Mesenchymal stem cell (in vitro differentiated cells and primary cell): ENCODE measurements around the gene SEC14L5.

Experiments used
- DNase-seq: peaks from one replicate; pipeline ENCODE4 v3.0.0-alpha.2; 2013
- H2AFZ ChIP-seq: one replicate; pipeline ENCODE4 v1.6.1; 2013; ENCODE audit warnings: low read depth, mild to moderate bottlenecking, control low read depth, inconsistent platforms, low read length, moderate library complexity
- H2AK5ac ChIP-seq: 2 replicates; pipeline ENCODE4 v1.6.1; 2013; ENCODE audit warnings: low read length, moderate library complexity, mild to moderate bottlenecking, inconsistent platforms; ENCODE audit not compliant: severe bottlenecking
- H2BK120ac ChIP-seq: one replicate; pipeline ENCODE4 v1.6.1; 2013; ENCODE audit warnings: low read depth, mild to moderate bottlenecking, inconsistent platforms, low read length, moderate library complexity
- H2BK12ac ChIP-seq, 2 experiments: one replicate each; pipeline ENCODE4 v1.6.1; 2013; ENCODE audit warnings: inconsistent platforms in 2 of 2, low read length in 2 of 2, mild to moderate bottlenecking in 2 of 2, moderate library complexity in 2 of 2, control low read depth in 1 of 2
- H2BK15ac ChIP-seq: one replicate; pipeline ENCODE4 v1.6.1; 2013; ENCODE audit warnings: mild to moderate bottlenecking, low read depth, inconsistent platforms; ENCODE audit not compliant: poor library complexity, severe bottlenecking
- H2BK5ac ChIP-seq: 2 replicates; pipeline ENCODE4 v1.6.1; 2013; ENCODE audit warnings: low read depth, mild to moderate bottlenecking, low read length, control low read depth, inconsistent platforms; ENCODE audit not compliant: poor library complexity, severe bottlenecking
- H3K14ac ChIP-seq, 2 experiments: one replicate each; pipeline ENCODE4 v1.6.1; 2013; ENCODE audit warnings: inconsistent platforms in 2 of 2, low read length in 2 of 2, control low read depth in 1 of 2, mild to moderate bottlenecking in 1 of 2, moderate library complexity in 1 of 2
- H3K18ac ChIP-seq, 2 experiments: one replicate each; pipeline ENCODE4 v1.6.1; 2013; ENCODE audit warnings: inconsistent platforms in 2 of 2, low read length in 2 of 2, control low read depth in 1 of 2, low read depth in 1 of 2, mild to moderate bottlenecking in 1 of 2
- H3K23ac ChIP-seq, 2 experiments: one replicate each; pipeline ENCODE4 v1.6.1; 2013; ENCODE audit warnings: inconsistent platforms in 2 of 2, low read length in 2 of 2, mild to moderate bottlenecking in 2 of 2, moderate library complexity in 2 of 2, control low read depth in 1 of 2
- H3K27ac ChIP-seq: 2 replicates; pipeline ENCODE4 v1.5.1; 2013; ENCODE audit warnings: mild to moderate bottlenecking, moderate library complexity, low read length, control low read depth, inconsistent platforms; ENCODE audit not compliant: poor library complexity, severe bottlenecking
- H3K27me3 ChIP-seq, 2 experiments: 2 replicates each; pipeline versions ENCODE4 v1.6.1 to v1.7.0; 2013; ENCODE audit warnings: low read length in 2 of 2, mild to moderate bottlenecking in 2 of 2, moderate library complexity in 2 of 2, control low read depth in 1 of 2, inconsistent platforms in 1 of 2; ENCODE audit not compliant: control insufficient read depth in 1 of 2, insufficient read depth in 1 of 2
- H3K36me3 ChIP-seq, 2 experiments: 2 replicates each; pipeline versions ENCODE4 v1.6.1 to v1.7.0; 2013; ENCODE audit warnings: low read length in 2 of 2, control low read depth in 1 of 2, inconsistent platforms in 1 of 2, low read depth in 1 of 2, mild to moderate bottlenecking in 1 of 2; ENCODE audit not compliant: insufficient read depth in 2 of 2, control insufficient read depth in 1 of 2
- H3K4ac ChIP-seq, 2 experiments: one replicate each; pipeline ENCODE4 v1.6.1; 2013; ENCODE audit warnings: inconsistent platforms in 2 of 2, low read length in 2 of 2, mild to moderate bottlenecking in 2 of 2, moderate library complexity in 2 of 2, control low read depth in 1 of 2, low read depth in 1 of 2
- H3K4me1 ChIP-seq: 2 replicates; pipeline ENCODE4 v1.6.1; 2013; ENCODE audit warnings: low read depth, low read length, control low read depth; ENCODE audit not compliant: control insufficient read depth, insufficient read depth
- H3K4me2 ChIP-seq: 2 replicates; pipeline ENCODE4 v1.6.1; 2013; ENCODE audit warnings: low read length, mild to moderate bottlenecking, inconsistent platforms; ENCODE audit not compliant: poor library complexity, severe bottlenecking
- H3K4me3 ChIP-seq, 2 experiments: 2 replicates each; pipeline versions ENCODE4 v1.5.1 to v1.7.0; 2013; ENCODE audit warnings: low read length in 2 of 2, mild to moderate bottlenecking in 2 of 2, control low read depth in 1 of 2, low read depth in 1 of 2; ENCODE audit not compliant: insufficient read depth in 1 of 2
- H3K79me1 ChIP-seq: replicated peaks from 2 replicates; pipeline ENCODE4 v1.6.1; 2013; ENCODE audit warnings: mild to moderate bottlenecking, control low read depth, low read length, inconsistent platforms; ENCODE audit not compliant: poor library complexity, severe bottlenecking
- H3K9ac ChIP-seq: 2 replicates; pipeline ENCODE4 v1.7.0; 2013; ENCODE audit warnings: mild to moderate bottlenecking, low read length, moderate library complexity
- H3K9me3 ChIP-seq: 2 replicates; pipeline ENCODE4 v1.7.0; 2013; ENCODE audit warnings: mild to moderate bottlenecking, low read length; ENCODE audit not compliant: control insufficient read depth
- H4K8ac ChIP-seq: one replicate; pipeline ENCODE4 v1.6.1; 2013; ENCODE audit warnings: inconsistent platforms, mild to moderate bottlenecking, low read length, moderate library complexity
- H4K91ac ChIP-seq: one replicate; pipeline ENCODE4 v1.6.1; 2013; ENCODE audit warnings: mild to moderate bottlenecking, low read length, inconsistent platforms
- WGBS: methylation state at CpG from one replicate; pipeline ENCODE4 v1.1.7; 2013; ENCODE audit warnings: mixed read lengths; 5-methylcytosine and 5-hydroxymethylcytosine counted together

Gene SEC14L5

DNA sequence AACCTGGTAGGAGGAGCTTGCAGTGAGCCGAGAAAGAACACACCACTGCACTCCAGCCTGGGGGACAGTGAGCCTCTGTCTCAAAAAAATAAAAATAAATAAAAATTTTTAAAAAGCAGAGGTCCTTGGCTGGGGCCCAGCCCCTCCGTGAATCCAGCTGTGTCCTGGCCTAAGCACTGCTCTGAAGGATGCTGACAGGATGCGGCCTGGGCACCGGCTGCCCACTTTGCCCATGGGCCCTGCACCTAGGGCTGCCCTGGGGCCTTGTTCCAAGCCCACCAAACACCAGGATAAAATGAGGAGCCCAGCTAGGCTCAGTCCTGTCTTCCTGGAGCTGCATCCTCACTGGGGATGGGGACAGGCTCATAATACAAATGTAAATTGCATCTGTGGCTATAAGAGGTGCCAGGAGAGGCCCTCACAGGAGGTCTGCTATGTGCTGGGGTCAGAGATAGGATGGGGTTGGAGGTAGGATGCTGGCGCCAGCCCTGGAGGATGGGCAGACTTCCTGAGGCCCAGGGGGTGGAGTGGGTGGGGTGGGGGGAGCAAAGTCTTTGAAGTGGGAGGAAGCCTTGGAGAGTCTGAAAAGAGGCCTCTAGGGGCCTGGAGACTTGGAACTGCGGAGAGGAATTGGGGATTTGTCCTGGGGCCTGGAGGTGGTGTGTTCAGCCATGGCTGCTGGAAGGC lies 101.4 kb downstream of the SEC14L5 start:
- Histone ChIP-seq H3K79me1 (no peaks in the 10 kb centered on the region), H2AK5ac (no peak overlapping the region), H2AFZ (no peak overlapping the region), H3K4me3 (no peak overlapping the region), H3K4me2 (no peak overlapping the region), H3K9me3 (no peaks in the 10 kb centered on the region), H3K4ac (no peak overlapping the region), H3K14ac (no peak overlapping the region), H3K36me3 (no peaks in the 10 kb centered on the region), H3K4me1 (peaks cover 6% of the 10 kb centered on the region), H3K18ac (no peak overlapping the region), H2BK5ac (no peak overlapping the region), H3K23ac (no peak overlapping the region), H4K8ac (no peak overlapping the region), H2BK120ac (no peak overlapping the region), H3K9ac (no peak overlapping the region), H2BK12ac (no peak overlapping the region), H3K27ac (no peak overlapping the region), H4K91ac (no peak overlapping the region), H2BK15ac (no peak overlapping the region), H3K27me3 (peaks cover 12 to 26% of the 10 kb centered on the region in 2 experiments)
- no peak for DNase-seq
- 73% methylated on average over 6 of the region's 6 CpGs for WGBS

DNA sequence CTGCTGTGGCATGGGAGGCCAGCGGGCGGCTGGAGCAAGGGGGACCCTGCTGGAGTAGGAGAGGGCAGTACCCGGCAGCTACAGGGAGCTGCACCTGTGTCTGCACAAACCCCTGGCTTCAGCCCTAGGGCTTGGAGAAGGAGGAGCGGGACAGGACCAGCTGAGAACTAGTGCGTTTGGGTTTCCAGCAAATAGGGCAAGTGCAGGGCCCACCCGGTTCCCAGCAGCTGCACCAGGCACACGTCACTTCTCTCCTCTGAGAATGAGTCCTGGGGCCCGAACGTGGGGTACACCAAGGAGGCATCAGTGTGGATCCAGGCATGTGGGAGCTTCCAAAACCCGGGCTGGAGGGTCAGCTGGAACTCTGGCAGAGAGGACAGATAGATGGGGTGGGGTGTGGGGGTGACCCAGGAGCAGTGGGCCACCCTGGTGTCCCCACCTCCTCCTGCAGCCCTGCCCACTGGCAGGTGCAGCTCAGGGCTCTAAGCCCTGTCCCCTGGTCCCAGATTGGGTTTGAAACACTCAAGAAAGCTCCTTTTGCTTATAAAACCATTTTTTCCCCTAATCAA lies 102.0 kb downstream of the SEC14L5 start:
- Histone ChIP-seq H2BK5ac (no peak overlapping the region), H3K4me1 (peaks cover 8% of the 10 kb centered on the region), H3K4me3 (no peak overlapping the region), H2AK5ac (no peak overlapping the region), H3K18ac (no peak overlapping the region), H3K79me1 (no peaks in the 10 kb centered on the region), H3K14ac (no peak overlapping the region), H3K9me3 (no peaks in the 10 kb centered on the region), H3K9ac (no peak overlapping the region), H4K8ac (no peak overlapping the region), H3K23ac (no peak overlapping the region), H2BK15ac (no peak overlapping the region), H3K27me3 (peaks cover 18 to 31% of the 10 kb centered on the region in 2 experiments), H3K4ac (no peak overlapping the region), H3K27ac (no peak overlapping the region), H2AFZ (no peak overlapping the region), H3K36me3 (no peaks in the 10 kb centered on the region), H3K4me2 (no peak overlapping the region), H4K91ac (no peak overlapping the region), H2BK120ac (no peak overlapping the region), H2BK12ac (no peak overlapping the region)
- WGBS = 64% methylated on average over 10 of the region's 10 CpGs
- DNase-seq = no peak

DNA sequence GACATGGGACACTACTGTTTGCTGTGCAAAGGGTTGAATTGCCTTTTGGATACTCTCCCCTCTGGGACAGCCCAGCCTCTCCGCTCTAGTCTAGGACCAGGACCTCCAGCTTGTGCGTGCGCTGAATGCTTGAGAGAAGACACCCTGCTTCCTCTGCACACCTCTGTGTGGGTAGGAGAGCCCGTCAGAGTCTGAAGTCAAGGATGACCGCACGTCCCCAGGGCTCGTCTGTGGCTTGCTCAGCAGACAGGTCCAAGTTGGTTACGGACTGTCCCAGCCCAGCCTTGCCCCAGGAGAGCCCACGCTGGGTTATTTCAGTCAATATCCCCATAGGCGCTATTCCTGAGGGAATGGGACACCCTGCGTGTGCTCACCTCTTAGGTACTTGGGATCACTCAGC lies 103.9 kb downstream of the SEC14L5 start:
- no peaks in the 10 kb centered on the region for H3K36me3 ChIP-seq
- H3K27ac ChIP-seq = no peak overlapping the region
- H3K4me2 ChIP-seq = no peak overlapping the region
- H3K9me3 ChIP-seq = no peaks in the 10 kb centered on the region
- no peak overlapping the region for H4K91ac ChIP-seq
- no peak overlapping the region for H3K23ac ChIP-seq
- H3K18ac ChIP-seq = no peak overlapping the region
- H3K79me1 ChIP-seq = no peaks in the 10 kb centered on the region
- no peak overlapping the region for H2AFZ ChIP-seq
- H3K9ac ChIP-seq = no peak overlapping the region
- no peak for DNase-seq
- H3K14ac ChIP-seq = no peak overlapping the region
- H3K4me3 ChIP-seq = no peak overlapping the region
- no peak overlapping the region for H2BK15ac ChIP-seq
- peaks cover 33 to 37% of the 10 kb centered on the region in 2 experiments for H3K27me3 ChIP-seq
- no peak overlapping the region for H3K4ac ChIP-seq
- 79% methylated on average over 11 of the region's 11 CpGs for WGBS
- H2BK120ac ChIP-seq = no peak overlapping the region
- no peak overlapping the region for H4K8ac ChIP-seq
- H3K4me1 ChIP-seq = peaks cover 8% of the 10 kb centered on the region
- H2AK5ac ChIP-seq = no peak overlapping the region
- no peak overlapping the region for H2BK5ac ChIP-seq
- no peak overlapping the region for H2BK12ac ChIP-seq

DNA sequence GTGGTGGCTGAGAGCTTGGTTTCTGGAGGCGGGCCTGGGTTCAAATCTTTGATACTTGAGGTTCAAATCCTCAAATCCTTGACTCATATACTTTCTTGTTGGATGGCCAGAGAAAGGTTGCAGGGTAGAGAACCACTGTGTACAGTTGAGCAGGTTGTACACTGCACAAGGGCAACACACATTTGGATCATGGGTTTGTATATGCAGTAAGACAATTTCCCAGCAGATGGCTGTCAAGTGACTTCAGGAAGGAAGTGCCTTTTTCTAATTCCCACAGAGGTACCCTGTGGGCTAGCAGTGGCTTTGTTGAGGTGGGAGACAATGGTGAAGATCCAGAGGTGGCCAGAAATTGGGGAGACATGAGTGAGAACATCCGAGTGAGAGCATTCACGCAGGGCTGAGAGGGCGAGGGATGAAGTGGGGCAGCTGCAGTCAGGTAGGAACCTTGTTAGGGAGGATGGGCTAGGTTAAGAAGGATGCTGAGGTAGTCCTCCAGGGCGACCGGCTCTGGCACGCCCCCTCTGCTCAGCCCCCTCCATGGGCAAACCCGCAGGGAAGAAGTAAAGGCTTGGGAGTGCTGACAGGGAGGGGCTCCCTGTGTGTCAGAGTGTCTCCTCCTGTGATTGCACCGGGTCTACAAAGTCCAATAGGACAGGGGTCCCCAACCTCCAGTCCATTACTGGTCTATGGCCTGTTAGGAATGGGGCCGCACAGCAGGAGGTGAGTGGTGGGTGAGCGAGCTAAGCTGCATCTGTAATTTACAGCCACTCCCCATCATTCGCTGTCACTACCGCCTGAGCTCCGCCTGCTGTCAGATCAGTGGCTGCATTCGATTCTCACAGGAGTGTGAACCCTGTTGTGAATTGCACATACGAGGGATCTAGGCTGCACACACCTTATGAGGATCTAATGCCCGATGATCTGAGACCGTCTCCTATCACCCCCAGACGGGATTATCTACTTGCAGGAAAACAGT lies 104.9 kb downstream of the SEC14L5 start:
- Histone ChIP-seq H2BK5ac (no peak overlapping the region), H2AFZ (no peak overlapping the region), H2BK120ac (no peak overlapping the region)

More for the DNA sequence above, 104.9 kb downstream of the SEC14L5 start:
- H3K4ac ChIP-seq = no peak overlapping the region
- H4K91ac ChIP-seq = no peak overlapping the region
- H3K27ac ChIP-seq = no peak overlapping the region
- no peaks in the 10 kb centered on the region for H3K36me3 ChIP-seq
- H3K23ac ChIP-seq = no peak overlapping the region
- H3K4me3 ChIP-seq = no peak overlapping the region
- no peak overlapping the region for H2AK5ac ChIP-seq
- no peak overlapping the region for H4K8ac ChIP-seq
- WGBS = 50% methylated on average over 15 of the region's 19 CpGs
- no peak for DNase-seq
- no peak overlapping the region for H2BK12ac ChIP-seq
- no peaks in the 10 kb centered on the region for H3K9me3 ChIP-seq
- peaks cover 38 to 41% of the 10 kb centered on the region in 2 experiments for H3K27me3 ChIP-seq
- no peaks in the 10 kb centered on the region for H3K79me1 ChIP-seq
- H3K14ac ChIP-seq = no peak overlapping the region
- peaks cover 8% of the 10 kb centered on the region for H3K4me1 ChIP-seq
- no peak overlapping the region for H3K18ac ChIP-seq
- no peak overlapping the region for H2BK15ac ChIP-seq
- H3K9ac ChIP-seq = no peak overlapping the region
- no peak overlapping the region for H3K4me2 ChIP-seq
